Mesodermal cell (in vitro differentiated cells): ENCODE measurements around the gene NCR1.
"Not testable (repeated sequence)": the region's sequence is repeated elsewhere in the genome, so short reads cannot be mapped to it uniquely, and the experiment has no call there.

Experiments
- H3K27ac ChIP-seq: 2 replicates; pipeline ENCODE4 v1.7.0; 2013; ENCODE audit warnings: mild to moderate bottlenecking, low read depth, low read length, moderate library complexity; ENCODE audit not compliant: severe bottlenecking
- H3K36me3 ChIP-seq: 2 replicates; pipeline ENCODE4 v1.7.1; 2013; ENCODE audit warnings: mild to moderate bottlenecking, low read length, moderate library complexity; ENCODE audit not compliant: control insufficient read depth, insufficient read depth
- H3K4me1 ChIP-seq: one replicate; pipeline ENCODE4 v1.7.1; 2013; ENCODE audit warnings: mild to moderate bottlenecking, low read length; ENCODE audit not compliant: insufficient read depth, control insufficient read depth, poor library complexity, severe bottlenecking
- H3K4me3 ChIP-seq: 2 replicates; pipeline ENCODE4 v1.7.0; 2013; ENCODE audit warnings: low read length, control low read depth, mild to moderate bottlenecking; ENCODE audit not compliant: insufficient read depth, poor library complexity, severe bottlenecking; ENCODE audit errors: extremely low read depth
- H3K9me3 ChIP-seq: 2 replicates; pipeline ENCODE4 v1.7.1; 2013; ENCODE audit warnings: mild to moderate bottlenecking, low read length, moderate library complexity; ENCODE audit not compliant: control insufficient read depth
- WGBS, 2 experiments: methylation state at CpG; one replicate each; pipeline ENCODE4 v1.1.5; 2013; ENCODE audit warnings: missing lambda C conversion rate in 2 of 2; ENCODE audit not compliant: insufficient coverage in 2 of 2; 5-methylcytosine and 5-hydroxymethylcytosine counted together

The NCR1 gene

DNA sequence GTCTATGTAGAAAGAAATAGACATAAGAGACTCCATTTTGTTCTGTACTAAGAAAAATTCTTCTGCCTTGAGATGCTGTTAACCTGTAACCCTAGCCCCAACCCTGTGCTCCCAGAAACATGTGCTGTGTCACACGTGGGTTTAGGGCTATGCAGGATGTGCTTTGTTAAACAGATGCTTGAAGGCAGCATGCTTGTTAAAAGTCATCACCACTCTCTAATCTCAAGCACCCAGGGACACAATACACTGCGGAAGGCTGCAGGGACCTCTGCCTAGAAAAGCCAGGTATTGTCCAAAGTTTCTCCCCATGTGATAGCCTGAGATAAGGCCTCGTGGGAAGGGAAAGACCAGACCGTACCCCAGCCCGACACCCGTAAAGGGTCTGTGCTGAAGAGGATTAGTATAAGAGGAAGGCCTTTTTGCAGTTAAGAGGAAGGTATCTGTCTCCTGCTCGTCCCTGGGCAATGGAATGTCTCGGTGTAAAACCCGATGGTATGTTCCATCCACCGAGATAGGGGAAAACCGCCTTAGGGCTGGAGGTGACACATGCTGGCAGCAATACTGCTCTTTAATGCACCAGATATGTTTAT is 37.9 kb downstream of the NCR1 start:
- not testable (repeated sequence) for H3K4me3 ChIP-seq, H3K9me3 ChIP-seq, H3K4me1 ChIP-seq, H3K36me3 ChIP-seq, H3K27ac ChIP-seq
- WGBS, 2 experiments: 77 to 80% methylated on average over 10 of the region's 11 CpGs

DNA sequence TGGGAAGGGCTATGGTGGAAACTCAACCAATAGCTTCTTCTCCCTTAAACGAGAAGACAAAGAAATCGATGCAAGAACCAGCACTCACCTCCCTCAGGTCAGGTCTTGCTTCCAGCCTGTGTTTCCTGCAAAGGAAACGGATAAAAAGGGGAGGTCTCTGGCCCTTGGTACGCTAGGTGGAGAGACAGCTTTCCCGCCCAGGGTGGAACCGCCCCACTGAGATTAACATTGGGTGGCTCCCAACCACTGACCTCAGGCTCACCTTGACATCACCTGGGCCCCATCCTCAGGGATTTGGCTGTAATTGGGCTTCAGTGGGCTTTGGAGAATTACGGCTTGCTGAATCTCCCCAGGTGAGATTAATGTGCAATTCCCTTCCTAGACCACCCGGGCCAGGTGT is 41.4 kb downstream of the NCR1 start, which contains the start of gene NLRP7:
NLRP7 (minus strand) TSS at position 150 of the 400 bp plus-strand sequence.
- no peaks in the 10 kb centered on the region for H3K9me3 ChIP-seq
- peaks cover 5% of the 10 kb centered on the region for H3K4me1 ChIP-seq
- no peak within 1 kb of the TSS for H3K27ac ChIP-seq
- H3K4me3 ChIP-seq: no peak within 1 kb of the TSS
- H3K36me3 ChIP-seq: no peaks in the 10 kb centered on the region
- WGBS, 2 experiments: 83 to 95% methylated on average over 2 to 4 of the region's 8 CpGs

DNA sequence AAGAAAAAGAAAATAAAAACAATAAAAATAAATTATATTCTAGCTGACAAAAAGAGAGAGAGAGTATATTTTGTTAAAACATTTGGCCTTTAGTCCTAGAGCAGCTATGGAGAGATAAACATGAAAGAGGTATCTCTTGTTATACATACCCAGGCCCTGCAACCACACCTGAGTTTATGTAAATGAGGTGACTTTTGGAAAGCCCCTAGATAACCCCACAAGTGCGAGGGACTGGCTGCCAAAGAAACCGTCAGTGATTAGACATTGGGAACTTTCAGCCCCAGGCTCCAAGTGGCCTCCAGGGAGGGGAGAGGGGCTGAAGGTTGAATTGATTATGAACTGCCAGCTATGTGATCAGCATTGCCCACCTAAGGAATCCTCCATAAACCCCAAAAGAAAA is 43.5 kb downstream of the NCR1 start:
- Histone ChIP-seq H3K36me3 (no peaks in the 10 kb centered on the region), H3K4me3 (no peak overlapping the region)
- 60% methylated on average over 1 of the region's 2 CpGs; no CpG with 5 or more reads in 1 of the 2 experiments for WGBS, 2 experiments

DNA sequence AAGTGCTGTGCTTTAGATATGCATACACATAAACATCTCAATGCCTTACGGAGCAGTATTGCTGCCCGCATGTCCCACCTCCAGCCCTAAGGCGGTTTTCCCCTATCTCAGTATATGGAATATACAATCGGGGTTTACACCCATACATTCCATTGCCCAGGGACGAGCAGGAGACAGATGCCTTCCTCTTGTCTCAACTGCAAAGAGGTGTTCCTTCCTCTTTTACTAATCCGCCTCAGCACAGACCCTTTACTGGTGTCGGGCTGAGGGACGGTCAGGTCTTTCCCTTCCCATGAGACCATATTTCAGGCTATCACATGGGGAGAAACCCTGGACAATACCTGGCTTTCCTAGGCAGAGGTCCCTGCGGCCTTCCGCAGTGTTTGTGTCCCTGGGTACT is 44.6 kb downstream of the NCR1 start:
- H3K4me1 ChIP-seq, H3K27ac ChIP-seq, H3K36me3 ChIP-seq, H3K4me3 ChIP-seq, H3K9me3 ChIP-seq: not testable (repeated sequence)
- WGBS, 2 experiments: 79 to 90% methylated on average over 2 to 3 of the region's 10 CpGs

More for the DNA sequence above, 43.5 kb downstream of the NCR1 start:
- no peak overlapping the region for H3K27ac ChIP-seq
- H3K4me1 ChIP-seq: peaks cover 3% of the 10 kb centered on the region
- no peaks in the 10 kb centered on the region for H3K9me3 ChIP-seq

DNA sequence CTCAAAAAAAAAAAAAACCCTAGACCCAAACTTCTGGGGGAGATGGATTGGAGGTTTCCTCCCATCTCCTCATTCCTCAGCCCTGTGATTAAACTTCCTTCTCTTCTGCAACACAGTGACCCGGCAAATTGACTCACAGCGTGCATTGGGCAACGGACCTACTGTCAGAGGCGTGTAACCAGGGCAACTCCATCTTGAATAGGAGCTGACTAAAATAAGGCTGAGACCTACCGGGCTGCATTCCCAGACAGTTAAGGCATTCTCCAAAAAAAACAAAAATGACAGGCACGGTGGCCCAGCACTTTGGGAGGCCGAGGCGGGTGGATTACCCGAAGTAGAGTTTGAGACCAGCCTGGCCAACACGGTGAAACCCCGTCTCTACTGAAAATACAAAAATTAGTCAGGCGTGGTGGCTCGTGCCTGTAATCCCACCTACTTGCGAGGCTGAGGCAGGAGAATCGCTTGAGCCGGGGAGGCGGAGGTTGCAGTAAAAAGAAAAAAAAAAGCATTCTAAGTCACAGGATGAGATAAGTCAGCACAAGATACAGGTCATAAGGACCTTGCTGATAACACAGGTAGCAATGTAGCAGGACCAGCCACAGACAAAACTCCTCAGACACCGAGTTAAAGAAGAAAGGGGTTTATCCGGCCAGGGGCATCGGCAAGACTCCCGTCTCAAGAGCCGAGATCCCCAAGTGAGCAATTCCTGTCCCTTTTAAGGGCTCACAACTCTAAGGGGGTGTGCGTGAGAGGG is 46.8 kb downstream of the NCR1 start:
- H3K4me1 ChIP-seq: no peaks in the 10 kb centered on the region
- no peak overlapping the region for H3K4me3 ChIP-seq
- H3K36me3 ChIP-seq: no peaks in the 10 kb centered on the region
- WGBS, 2 experiments: 84 to 87% methylated on average over 13 to 19 of the region's 23 CpGs
- no peak overlapping the region for H3K27ac ChIP-seq
- no peaks in the 10 kb centered on the region for H3K9me3 ChIP-seq

DNA sequence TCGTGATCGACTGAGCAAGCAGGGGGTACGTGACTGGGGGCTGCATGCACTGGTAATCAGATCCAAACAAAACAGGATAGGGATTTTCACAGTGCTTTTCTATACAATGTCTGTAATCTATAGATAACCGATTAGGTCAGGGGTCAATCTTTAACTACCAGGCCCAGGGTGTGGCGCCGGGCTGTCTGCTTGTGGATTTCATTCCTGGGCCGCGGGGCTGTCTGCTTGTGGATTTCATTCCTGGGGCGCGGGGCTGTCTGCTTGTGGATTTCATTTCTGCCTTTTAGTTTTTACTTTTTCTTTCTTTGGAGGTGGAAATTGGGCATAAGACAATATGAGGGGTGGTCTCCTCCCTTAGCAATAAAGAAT is 47.4 kb downstream of the NCR1 start:
- not testable (repeated sequence) for H3K9me3 ChIP-seq, H3K36me3 ChIP-seq, H3K27ac ChIP-seq, H3K4me3 ChIP-seq, H3K4me1 ChIP-seq
- 91 to 92% methylated on average over 8 to 9 of the region's 10 CpGs for WGBS, 2 experiments

DNA sequence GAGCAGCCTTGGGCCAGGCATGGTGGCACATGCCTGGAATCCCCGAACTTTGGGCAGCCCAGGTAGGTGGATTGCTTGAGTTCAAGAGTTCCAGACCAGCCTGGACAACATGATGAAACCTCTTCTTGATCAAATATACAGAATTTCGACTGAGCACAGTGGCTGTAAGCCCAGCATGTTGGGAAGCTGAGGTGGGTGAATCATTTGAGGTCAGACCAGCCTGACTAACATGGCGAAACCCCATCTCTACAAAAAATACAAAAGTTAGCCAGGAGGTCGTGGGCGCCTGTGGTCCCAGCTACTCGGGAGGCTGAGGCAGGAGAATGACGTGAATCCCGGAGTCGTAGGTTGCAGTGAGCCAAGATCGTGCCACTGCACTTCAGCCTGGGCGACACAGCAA is 49.4 kb downstream of the NCR1 start:
- no peak overlapping the region for H3K4me3 ChIP-seq
- 89 to 94% methylated on average over 10 of the region's 11 CpGs for WGBS, 2 experiments
- no peak overlapping the region for H3K27ac ChIP-seq
- H3K36me3 ChIP-seq: no peaks in the 10 kb centered on the region
- H3K9me3 ChIP-seq: no peaks in the 10 kb centered on the region
- H3K4me1 ChIP-seq: no peaks in the 10 kb centered on the region

DNA sequence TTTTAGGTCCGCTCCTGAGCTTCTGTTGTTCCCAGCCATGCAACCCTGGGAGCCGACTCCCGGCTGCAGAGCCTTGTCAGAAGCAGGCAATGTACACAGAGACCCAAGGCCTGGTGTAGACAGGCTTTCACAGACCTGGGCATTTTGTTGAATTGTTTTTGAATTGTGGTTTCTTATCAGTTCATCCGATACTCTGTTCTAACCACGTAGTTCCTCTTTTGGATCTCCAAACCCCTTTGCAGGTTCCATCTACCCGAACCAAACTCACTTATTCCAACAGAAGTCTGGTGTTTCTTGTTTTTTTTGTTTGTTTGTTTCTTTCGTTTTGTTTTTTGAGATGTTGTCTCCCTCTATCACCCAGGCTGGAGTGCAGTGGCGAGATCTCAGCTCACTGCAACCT is 53.9 kb downstream of the NCR1 start:
- WGBS, 2 experiments: 83 to 100% methylated on average over 4 of the region's 8 CpGs
- Histone ChIP-seq H3K4me3 (no peak overlapping the region), H3K36me3 (no peaks in the 10 kb centered on the region)

More for the DNA sequence above, 53.9 kb downstream of the NCR1 start:
- no peak overlapping the region for H3K27ac ChIP-seq
- H3K4me1 ChIP-seq: no peaks in the 10 kb centered on the region
- no peaks in the 10 kb centered on the region for H3K9me3 ChIP-seq
